Mononuclear cell (primary cell): ENCODE measurements around the gene UCK1. TPM values are rescaled to one million over a fixed set of nuclear protein-coding genes. Genes with fewer than 3 reads are reported as not detected.
A peak's percentile ranks its signal among the peaks of the same experiment; 100 is the strongest.

Experiments
- H3K27me3 ChIP-seq: 2 replicates; pipeline ENCODE4 v1.6.0; 2011; ENCODE audit warnings: low read length, control low read depth; ENCODE audit not compliant: insufficient read depth
- H3K4me1 ChIP-seq: 2 replicates; pipeline ENCODE4 v1.5.1; 2011; ENCODE audit warnings: mild to moderate bottlenecking, low read length, control low read depth; ENCODE audit not compliant: insufficient read depth
- H3K4me3 ChIP-seq: 2 replicates; pipeline ENCODE4 v1.5.1; 2011; ENCODE audit warnings: mild to moderate bottlenecking, low read length, moderate library complexity
- H3K9me3 ChIP-seq: 2 replicates; pipeline ENCODE4 v1.5.1; 2011; ENCODE audit warnings: low read depth, mild to moderate bottlenecking, control low read depth, low read length
- total RNA-seq: library from RNA; depleted of rRNA; stranded (reverse); fragments of >200 nt; gene quantifications from one replicate; pipeline ENCODE4 v1.2.3, GENCODE V29; 2012

Gene UCK1
- total RNA-seq, 1 donor, result 12.9 TPM

DNA sequence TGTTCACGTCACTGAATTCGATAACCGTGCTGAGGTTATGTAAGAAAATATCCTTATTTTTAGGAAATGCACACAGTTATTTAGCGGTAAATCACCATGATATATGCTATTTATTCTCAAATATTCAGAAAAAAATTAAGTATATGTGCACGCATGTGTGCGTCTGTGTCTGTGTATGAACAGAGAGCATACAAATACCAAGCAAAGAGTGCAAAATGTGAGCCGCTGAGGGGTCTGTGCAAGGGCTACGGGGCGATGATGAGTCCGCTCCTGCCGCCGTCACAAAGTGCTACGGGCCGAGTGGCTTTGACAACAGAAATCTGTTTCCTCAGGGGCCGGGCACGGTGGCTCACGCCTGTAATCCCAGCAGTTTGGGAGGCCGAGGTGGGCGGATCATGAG, 6.9 kb upstream of the UCK1 start:
- Histone ChIP-seq H3K27me3 (no peaks in the 10 kb centered on the region), H3K9me3 (no peaks in the 10 kb centered on the region), H3K4me1 (peaks cover 27% of the 10 kb centered on the region), H3K4me3 (no peak overlapping the region)

DNA sequence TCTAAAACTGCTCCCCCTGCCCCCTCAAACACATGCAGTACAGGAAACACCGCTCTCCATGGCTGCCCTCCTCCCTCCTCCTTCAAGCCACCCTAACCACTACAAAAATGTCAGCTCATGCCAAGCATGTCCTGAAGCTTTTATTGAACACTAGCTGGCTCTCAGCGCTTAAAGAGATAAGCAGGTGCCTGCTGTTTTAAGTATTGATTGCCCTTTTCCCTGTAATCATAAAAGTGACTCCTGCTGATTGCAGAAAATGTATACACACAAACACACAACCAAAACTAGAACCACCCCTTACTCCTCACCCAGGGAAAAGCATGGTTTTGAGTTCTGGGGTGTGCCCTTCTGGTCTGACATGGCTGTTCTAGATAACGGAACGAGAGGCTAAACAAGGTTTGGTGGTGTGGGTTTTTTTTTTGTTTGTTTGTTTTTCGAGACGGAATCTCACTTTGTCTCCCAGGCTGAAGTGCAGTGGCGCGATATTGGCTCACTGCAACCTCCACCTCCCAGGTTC, 3.7 kb upstream of the UCK1 start:
- H3K27me3 ChIP-seq, result no peaks in the 10 kb centered on the region
- no peak overlapping the region for H3K4me3 ChIP-seq
- H3K4me1 ChIP-seq, result peaks cover 33% of the 10 kb centered on the region
- no peaks in the 10 kb centered on the region for H3K9me3 ChIP-seq

DNA sequence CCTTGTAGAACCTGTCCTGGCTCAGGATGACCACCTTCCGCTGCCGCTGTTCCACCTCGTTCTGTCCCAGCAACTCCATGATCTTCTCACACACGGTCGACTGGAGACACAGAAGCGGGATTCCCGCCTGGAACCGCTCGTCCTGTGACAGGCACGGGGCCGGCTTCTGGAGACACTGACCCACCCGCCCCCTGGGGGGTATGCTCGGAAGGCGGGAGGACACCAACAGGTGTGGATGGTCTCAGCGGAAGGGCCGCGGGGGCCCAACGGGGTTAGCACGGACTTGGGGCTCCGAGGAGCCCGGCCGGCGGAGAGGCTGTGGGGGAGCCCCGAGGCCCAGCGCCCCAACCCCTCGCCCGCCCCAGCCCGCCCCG, 530 bp downstream of the UCK1 start:
- H3K27me3 ChIP-seq, result no peaks in the 10 kb centered on the region

DNA sequence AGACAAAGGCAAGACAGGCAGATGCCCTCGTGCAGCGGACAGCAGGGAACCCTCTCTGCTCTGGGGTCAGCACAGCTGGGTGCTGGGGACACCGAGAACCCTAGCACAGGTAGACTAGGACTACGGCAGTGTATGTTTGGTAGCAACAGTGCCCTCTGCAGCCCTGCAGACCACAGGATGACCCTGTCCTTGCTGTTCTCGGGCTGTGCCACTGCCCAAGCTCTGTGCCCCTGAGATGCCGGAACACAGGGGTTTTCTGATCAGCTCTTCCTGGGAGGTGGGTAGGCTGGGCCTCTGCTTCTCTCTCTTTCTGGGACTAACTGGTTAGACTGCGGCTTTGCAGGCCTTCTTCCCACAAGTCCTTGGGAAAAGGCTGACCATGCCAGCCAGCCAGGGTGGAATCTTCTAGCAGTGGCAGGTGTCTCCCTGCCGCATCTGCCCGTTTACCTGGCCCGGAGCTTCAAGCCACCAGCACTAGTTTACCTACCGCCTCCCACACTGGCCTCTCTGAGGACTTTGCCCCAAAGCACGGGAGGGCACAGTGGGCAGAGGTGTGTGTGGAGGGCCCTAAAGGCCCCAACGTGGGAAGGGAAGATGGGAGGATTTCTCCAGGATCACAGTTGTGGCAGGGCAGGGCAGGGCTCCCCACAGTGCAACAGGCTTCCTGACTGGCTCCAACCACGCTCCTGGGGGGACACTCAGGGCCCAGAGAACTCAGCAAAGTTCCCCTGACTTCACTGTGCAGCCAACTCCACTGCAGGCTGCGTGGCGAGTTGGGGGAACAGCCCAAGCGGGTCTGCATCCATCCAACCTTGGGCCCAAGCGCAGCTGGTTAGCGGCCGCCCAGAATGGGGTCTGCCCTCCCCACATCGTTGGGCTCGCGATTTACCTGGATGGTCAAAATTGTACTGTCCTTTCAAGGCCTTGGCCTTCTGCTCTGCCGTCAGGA, 1.2 kb downstream of the UCK1 start:
- Histone ChIP-seq H3K9me3 (no peaks in the 10 kb centered on the region), H3K27me3 (no peaks in the 10 kb centered on the region), H3K4me3 (peak overlapping the region; percentile 81), H3K4me1 (peaks cover 23% of the 10 kb centered on the region)

More for the DNA sequence above, 530 bp downstream of the UCK1 start:
- Histone ChIP-seq H3K4me3 (peak overlapping the region; percentile 81), H3K9me3 (no peaks in the 10 kb centered on the region), H3K4me1 (peaks cover 29% of the 10 kb centered on the region)

DNA sequence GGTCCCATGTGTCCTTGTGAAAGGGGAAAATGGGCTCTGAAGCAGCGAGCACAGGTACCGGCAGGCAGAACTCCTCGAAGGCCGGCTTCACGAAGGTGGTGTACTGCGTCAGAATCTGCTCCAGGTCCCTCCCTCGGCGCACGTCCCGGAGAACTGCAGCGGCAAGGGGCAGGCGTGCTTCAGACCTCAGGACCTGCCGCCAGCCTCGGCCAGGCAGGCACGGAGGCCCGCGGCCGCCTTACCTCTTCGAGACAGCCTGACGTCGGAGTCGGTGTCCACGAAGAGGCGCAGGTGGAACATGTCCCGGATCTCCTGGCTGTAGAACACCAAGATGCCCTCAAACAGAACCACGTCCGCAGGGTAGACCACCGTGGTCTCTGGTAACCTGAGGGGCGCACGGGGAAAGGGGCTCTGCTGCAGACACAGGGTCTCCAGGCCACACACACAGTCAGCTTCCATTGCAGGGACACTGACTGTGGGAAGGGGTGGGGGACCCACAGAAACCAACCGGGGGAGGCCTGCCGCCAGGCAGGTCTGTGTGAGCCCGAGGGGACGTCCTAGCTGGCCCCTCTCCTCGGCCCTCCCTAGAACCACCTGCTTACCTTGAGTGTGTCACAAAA, 2.1 kb downstream of the UCK1 start:
- Histone ChIP-seq H3K27me3 (no peaks in the 10 kb centered on the region), H3K4me1 (peaks cover 15% of the 10 kb centered on the region), H3K4me3 (no peak overlapping the region), H3K9me3 (no peaks in the 10 kb centered on the region)

DNA sequence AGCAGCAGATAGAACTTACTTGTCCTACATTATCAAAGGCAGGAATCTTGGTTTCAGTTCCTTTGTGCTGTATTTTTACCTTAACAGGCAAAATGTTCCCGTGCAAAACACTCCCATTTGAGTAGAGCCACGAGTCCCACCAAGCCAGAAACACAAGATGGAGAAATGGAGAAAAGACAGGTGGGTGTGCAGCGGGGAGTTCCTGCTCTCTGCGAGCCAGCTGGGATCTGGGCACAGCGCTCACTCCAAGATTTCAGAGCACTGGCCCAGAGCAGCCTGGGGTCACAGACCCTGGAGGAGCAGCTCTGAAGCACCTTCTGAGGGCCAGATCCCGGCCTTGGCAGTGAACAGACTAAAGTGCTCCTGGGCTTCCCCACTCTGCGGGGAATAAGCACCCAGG, 2.9 kb downstream of the UCK1 start:
- no peaks in the 10 kb centered on the region for H3K9me3 ChIP-seq
- no peak overlapping the region for H3K4me3 ChIP-seq
- peaks cover 15% of the 10 kb centered on the region for H3K4me1 ChIP-seq
- no peaks in the 10 kb centered on the region for H3K27me3 ChIP-seq

DNA sequence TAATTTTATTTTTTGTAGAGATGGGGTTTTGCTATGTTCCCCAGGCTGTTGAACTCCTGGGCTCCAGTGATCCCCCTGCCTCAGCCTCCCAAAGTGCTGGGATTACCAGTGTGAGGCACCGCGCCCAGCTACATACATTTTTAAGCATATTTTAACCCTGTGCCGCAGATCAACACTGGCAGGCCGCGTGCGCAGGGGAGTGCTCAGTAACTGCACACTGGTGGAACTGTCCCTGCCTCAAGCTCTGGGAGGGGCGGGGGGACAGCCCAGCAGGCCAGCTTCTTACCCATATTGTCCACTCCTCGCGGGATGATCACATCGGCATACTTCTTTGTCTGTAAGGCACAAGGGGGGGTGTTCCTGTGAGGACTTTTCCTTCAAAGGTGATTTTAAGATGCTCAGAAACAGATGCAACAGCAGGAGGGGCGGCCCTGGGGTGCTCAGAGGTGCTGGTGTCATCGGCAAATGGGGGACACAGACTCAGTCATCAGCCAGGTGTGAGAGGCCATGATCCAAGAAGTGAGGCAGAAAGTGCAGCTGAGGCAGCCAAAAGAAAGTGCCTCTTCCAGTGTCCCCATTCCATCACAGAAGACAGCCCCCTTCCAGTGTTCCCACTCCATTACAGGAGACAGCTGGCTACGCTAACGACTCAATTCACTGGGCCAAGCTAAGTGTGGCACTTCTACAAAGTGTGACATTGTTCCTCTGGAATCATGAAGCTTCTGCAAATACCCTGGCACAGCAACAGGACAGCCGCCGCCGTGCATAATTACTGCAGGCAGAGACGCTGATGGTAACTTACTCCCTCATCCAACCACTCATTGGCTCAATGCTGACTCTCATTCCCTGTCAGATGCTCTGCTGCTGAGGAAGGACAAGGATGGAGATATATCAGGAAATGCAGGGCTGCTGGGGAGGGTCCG, 5.2 kb downstream of the UCK1 start:
- H3K27me3 ChIP-seq, result no peaks in the 10 kb centered on the region

DNA sequence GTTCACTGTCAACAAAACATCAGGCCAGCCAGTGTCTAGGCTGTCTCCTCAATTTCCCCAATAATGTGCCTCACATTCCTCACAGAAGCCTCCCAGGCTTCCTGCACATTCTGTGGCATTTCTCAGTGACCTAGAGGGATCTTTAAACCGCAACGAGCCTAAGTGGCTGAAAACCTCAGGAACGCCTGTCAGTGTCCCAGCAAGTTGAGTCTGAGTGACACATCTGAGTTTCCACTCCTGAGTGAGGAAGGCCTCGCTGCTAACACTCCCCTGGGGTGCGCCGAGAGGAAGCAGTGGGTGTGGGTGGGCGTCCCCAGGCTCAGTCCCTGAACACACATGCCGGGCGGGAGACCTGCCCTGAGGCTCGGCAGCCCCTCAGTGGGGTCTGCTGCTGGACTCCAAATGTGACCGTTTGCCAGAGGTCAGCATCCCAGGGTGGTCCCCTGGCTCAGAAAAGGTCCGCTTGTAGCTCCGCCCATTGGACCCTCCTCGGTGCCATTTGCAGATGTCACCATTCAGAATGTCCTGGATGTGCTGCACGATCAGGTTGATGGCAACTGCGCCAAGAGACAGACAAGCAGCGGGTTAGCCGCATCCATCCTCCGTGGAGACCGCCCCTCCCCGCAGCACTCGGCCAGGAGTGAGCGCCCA, 6.3 kb downstream of the UCK1 start:
- Histone ChIP-seq H3K4me3 (no peak overlapping the region), H3K27me3 (no peaks in the 10 kb centered on the region), H3K4me1 (peaks cover 2% of the 10 kb centered on the region), H3K9me3 (no peaks in the 10 kb centered on the region)

More for the DNA sequence above, 5.2 kb downstream of the UCK1 start:
- H3K9me3 ChIP-seq, result no peaks in the 10 kb centered on the region
- peaks cover 11% of the 10 kb centered on the region for H3K4me1 ChIP-seq
- no peak overlapping the region for H3K4me3 ChIP-seq

DNA sequence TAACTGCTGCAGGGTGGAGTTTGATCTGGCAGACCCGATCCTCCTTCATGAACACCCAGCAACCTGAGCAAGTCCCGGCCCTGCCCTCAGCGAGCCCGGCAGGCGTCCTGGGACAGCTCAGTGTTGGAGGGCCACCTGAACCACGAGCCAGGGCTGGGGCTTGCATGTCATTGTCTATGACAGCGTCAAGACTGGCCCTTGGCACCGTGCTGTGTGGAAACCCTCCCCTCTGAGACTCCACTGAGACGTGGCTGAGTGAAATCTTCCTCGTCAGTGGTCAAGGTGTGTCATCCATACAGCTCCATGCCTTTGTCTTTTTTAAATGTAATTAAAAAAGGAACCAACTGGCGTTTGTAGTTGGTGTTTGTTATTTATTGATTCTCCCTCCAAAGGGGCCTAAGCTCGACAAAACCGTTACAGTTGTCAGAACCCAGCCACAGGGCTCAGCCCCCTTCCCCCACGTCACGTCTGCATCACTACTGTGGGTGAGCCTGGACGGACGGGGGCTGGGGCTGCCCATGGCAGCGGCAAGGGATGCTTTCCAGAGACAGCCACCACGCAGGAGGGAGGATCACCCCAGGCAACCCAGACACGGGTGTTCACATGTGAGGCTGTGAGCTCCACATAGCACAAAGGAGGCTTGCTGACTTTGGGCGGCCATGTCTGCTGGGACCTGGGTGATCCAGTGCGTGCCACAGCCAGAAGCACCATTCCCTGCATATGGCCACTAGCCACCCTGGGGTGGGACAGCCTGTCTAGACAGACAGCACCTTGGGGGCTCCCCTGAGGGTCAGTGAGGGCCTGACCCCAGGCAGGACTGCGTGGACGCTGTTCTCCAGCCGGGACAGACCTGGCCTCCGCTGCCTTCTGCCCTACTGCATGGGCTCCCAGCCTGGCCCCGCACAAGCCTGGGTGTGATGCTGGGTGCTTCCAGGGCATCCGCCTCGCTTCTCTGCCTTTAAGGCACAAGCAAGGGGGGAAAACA, 7.3 kb downstream of the UCK1 start:
- no peaks in the 10 kb centered on the region for H3K4me1 ChIP-seq

DNA sequence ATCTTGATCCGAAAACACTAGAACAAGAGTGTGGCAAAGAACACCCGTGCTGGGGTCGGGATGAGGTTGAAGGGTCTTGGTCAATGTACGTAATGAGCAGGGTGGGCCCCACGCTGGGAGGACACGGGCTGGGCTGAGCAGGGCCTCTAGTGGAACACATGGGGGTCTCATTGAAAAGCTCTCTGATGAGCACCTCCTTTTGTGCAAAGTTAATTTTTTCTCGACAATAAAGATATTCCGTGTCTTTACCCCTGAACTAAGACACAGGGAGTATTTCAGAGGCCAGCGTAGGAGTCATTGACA, 8.0 kb downstream of the UCK1 start:
- H3K9me3 ChIP-seq, result no peaks in the 10 kb centered on the region
- H3K4me1 ChIP-seq, result no peaks in the 10 kb centered on the region
- H3K27me3 ChIP-seq, result no peaks in the 10 kb centered on the region
- H3K4me3 ChIP-seq, result no peak overlapping the region

More for the DNA sequence above, 7.3 kb downstream of the UCK1 start:
- Histone ChIP-seq H3K27me3 (no peaks in the 10 kb centered on the region), H3K4me3 (no peak overlapping the region), H3K9me3 (no peaks in the 10 kb centered on the region)

DNA sequence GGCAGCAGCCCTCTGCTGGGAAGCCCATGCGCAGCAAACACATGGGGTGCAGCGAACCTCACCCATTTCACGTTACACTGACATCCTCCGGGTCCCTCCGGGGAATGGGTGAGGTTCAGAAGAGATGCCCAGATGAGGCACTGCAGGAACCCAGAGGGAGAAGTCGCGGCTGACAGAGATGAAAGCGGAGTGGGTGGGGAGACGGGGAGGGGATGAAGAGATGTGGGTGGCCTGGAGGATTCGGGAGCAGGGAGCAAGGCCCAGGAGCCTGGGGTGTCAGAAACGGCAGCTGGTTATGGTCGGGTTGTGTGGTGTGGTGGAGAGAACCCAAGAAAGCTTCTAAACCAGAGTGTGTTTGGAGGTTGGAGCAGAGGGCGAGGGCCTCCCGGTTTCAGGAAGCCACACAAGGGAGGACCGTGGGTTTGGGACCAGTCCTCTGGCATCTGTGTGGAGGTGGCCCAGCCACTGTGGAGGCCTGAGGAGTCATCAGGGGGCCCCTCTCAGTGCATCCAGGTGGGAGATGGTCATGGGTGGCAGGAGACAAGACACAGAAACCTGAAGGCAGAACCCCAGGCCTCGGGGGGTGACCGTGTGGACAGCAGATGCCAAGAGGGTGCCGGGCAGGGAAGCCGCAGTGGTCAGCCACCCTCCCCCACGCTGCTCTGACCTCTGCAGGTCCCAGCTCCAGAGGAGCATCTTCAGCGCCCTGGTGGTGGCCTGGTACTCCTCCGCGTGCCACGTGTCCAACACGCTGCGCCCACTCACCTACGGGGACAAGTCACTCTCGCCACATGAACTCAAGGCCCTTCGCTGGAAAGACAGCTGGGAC, 8.6 kb downstream of the UCK1 start:
- H3K4me3 ChIP-seq, result no peak overlapping the region
- no peaks in the 10 kb centered on the region for H3K4me1 ChIP-seq
- H3K9me3 ChIP-seq, result no peaks in the 10 kb centered on the region
- no peaks in the 10 kb centered on the region for H3K27me3 ChIP-seq

DNA sequence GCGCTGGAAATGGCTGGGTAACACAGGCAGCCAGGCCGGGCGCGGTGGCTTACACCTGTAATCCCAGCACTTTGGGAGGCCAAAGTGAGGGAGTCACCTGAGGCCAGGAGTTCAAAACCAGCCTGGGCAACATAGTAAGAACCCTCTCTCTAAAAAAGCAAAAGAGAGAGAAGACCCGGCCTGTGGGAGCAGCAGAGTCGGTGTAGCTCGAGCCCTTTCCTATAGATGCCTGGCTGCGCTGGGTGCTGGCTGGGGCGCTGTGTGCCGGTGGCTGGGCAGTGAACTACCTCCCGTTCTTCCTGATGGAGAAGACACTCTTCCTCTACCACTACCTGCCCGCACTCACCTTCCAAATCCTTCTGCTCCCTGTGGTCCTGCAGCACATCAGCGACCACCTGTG, 9.2 kb downstream of the UCK1 start:
- no peak overlapping the region for H3K4me3 ChIP-seq
- no peaks in the 10 kb centered on the region for H3K4me1 ChIP-seq
- H3K9me3 ChIP-seq, result no peaks in the 10 kb centered on the region
- no peaks in the 10 kb centered on the region for H3K27me3 ChIP-seq

DNA sequence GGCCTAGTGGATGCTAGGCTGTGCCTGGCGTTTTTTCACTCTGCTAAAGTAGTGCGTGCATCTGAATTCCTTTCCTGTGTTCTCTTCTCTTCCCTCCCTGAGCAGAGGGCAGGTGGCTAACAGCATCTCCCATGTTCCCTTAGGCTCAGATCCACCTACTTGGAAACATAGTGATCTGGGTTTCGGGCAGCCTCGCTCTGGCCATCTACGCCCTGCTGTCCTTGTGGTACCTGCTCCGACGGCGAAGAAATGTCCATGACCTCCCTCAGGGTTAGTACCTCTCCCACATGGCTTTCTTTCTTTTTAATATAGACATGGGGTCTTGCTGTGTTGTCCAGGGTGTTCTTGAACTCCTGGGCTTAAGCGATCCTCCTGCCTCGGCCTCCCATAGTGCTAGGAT, 9.9 kb downstream of the UCK1 start:
- H3K4me3 ChIP-seq, result no peak overlapping the region
- no peaks in the 10 kb centered on the region for H3K4me1 ChIP-seq
- peaks cover 1% of the 10 kb centered on the region for H3K9me3 ChIP-seq
- no peaks in the 10 kb centered on the region for H3K27me3 ChIP-seq
